HG02870 (cell line): ENCODE measurements around the gene SRRM3.
"Not testable (repeated sequence)": the region's sequence is repeated elsewhere in the genome, so short reads cannot be mapped to it uniquely, and the experiment has no call there.

Experiments used
- ATAC-seq: cut with Tn5 transposase; IDR thresholded peaks from one replicate; pipeline ENCODE4 v1.9.1; 2021; ENCODE audit warnings: mild to moderate bottlenecking, moderate library complexity; ENCODE audit not compliant: unreplicated experiment

SRRM3 gene

DNA sequence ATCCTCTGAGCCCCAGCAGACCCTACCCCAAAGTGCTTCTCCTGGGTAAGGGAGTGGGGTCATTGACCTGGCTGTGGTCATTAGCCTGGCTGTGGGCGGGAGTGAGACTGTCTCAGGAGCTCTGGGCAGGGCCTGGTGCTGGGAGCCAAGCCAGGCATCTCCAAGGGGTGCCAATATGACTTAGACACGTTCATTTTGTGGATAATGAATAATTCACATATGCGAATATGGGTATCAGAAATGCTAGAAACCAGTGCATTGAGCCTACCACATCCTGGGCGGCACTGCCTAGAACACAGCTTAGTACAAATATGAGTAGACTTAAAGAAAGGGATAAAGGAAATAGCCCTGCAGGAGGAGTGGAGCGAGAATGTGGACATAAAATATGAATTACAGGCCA is 14.4 kb upstream of the SRRM3 start:
- ATAC-seq, result no peak

DNA sequence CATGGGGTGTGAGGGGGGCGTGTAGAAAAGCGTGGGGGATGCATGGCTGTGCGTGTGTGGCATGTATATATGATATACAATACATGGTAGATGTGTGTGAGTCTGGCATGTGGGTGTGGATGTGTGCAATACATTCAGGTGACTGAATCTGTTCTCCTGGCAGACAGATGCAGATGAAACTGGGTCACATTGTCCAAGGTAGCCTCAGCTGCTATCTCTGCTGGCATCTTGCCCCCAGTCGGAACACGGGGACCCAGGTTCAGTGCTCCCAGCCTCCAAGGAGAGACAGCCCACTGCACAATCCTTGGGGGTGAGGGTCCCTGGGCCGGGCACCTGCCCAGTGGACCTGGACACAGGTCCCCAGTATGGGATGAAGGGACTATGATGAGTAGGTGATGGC is 12.4 kb upstream of the SRRM3 start:
- no peak for ATAC-seq

DNA sequence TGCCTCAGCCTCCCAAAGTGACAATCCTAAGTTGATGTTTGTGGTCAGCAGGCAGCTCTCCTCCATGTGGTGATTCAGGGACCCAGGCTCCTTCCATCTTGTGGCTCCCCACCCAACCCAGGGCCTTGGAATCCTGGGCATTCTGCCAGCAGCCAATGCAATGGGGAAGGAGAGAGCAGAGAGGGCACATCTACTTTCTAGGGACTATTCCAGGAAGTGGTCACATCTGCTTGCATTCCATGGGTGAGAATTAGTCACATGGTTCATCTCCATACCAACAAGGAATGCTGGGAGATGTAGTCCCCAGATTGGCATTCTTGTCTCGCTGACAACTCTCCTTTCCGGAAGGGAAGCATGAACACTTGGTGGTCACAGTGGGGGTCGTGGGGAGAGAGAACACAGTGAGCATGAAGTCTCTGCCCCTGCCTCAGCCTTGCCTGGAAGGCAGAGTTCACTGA is 9.9 kb upstream of the SRRM3 start:
- ATAC-seq, result no peak

DNA sequence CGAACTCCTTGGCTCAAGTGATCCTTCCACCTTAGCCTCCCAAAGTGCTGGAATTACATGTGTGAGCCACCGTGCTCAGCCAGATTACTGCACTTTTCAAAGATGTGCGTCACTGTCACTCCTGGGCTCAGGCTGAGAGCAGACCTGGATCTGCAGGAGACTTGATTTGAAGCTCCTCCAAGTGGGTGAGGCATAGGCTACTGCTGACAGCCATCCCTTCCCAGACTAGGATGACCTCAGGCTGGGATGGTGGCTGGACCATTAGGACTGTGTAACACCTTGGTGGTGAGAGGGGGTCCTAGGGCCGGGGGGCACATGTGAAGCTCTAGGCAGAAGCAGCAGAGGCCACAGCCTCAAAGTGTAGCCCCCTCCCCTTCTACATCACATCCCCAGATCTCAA is 8.2 kb upstream of the SRRM3 start:
- ATAC-seq, result no peak

DNA sequence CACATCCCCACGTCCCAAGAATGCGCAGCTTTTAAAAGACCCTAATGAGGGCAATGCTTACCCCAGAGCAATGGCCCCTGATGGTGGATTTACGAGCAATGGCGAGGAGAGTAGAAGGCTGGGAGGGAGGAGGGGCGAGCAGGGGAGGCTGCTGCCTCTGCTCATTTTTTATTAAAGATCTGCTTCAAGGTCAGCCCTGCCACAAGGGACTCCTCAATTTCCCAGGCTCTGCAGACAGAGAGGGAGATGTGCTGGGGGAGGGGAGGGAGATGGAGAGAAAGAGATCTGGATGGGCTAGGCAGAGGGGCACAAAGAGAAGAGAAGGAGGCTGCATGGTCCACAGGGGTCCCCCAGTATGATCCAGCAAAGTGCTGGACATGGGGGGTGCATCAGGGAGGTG is 7.8 kb upstream of the SRRM3 start:
- ATAC-seq, result no peak

DNA sequence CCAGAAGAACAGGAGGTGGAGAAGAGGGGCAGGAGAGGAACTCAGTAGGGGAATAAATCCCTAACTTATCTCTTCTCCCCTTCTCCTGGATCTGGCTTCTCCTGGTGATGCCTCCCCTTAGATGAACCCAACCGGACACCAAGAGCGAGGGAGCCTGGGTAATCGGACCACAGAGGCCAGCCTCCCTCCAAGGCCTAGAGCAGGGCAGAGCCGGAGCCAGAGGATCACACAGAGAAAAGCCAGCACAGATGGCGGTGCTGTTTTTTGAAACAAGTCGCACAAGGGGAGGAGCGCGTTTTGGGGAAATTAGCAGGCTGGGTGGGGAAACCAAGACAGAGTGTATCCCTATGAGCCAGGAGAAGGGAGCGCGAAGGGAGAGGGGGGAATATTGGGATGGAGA is 4.9 kb upstream of the SRRM3 start:
- ATAC-seq, result no peak

DNA sequence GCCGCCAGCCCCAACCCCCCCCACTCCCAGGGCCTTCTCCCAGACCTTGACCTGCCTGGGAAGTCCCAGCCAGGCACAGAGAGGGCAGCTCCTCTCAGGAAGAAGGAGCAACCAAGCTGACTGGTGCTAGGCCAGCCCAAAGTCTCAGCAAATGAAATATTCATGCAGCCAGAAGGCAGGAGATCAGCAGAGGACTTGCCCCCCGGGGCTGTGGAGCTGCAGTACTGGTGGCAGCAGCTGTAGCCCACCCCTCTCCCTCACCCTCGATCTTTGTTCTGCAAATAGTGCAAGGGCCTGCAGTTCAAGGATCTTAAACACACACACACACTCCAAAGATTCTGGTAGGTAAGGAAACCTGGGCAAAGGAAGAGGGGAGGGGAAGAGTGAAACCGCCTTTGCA is 3.5 kb upstream of the SRRM3 start:
- ATAC-seq, result no peak

DNA sequence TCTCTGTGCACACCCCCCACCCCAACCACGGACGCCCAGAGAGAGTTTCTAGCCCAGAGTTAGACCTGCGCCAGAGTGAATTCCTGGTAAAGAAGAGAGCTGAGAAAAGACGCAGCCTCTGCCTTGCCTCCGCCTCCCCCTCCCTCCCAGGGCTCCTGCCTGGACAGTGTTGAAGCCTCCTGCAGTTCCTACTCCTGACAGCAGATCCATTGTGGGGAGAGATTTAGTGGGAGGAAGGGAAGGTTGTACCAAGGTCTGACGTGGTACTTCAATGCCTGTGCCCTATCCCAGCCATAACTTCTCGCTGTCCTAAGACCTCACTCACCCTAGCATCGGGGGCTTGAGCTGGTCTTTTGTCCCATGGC is 952 bp downstream of the SRRM3 start:
- ATAC-seq, result no peak

DNA sequence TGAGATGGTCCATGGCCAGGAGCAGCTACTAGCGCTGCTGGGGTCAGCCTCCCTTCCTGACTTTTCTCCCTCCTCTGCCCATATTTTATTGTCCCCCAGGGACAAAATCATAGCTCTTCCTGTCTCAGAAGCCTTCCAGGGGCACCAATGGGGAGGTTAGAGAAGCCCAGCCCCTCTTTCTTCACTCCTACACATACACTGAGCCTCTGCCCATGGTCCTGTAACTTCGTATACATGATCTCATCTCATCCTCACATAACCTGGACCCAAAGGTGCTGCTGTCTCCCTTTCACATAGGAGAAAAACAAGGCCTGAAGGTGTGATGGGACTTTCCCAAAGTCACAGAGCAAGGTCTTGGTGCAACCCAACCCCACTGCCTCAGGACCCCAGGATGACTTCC is 2.5 kb downstream of the SRRM3 start:
- ATAC-seq, result no peak

DNA sequence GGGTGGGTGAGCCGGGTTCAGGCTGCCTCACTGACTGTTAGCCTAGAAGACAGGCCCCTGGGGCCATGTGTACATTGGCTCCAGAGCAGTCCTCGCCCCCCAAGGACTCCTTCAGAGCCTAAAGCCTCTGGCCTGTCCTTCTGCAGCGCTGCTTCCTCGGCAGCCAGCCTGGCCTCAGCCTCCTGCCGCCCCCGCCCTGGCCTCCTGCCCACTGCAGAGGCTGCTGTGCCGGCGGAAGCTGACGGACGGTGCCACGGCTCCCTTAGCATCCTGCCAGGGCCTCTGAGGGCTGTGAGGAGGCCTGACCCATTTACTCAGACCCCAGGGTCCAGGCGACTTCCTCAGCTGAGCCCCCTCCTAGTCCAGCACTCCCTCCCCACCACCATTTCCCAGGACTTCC is 4.9 kb downstream of the SRRM3 start:
- no peak for ATAC-seq

DNA sequence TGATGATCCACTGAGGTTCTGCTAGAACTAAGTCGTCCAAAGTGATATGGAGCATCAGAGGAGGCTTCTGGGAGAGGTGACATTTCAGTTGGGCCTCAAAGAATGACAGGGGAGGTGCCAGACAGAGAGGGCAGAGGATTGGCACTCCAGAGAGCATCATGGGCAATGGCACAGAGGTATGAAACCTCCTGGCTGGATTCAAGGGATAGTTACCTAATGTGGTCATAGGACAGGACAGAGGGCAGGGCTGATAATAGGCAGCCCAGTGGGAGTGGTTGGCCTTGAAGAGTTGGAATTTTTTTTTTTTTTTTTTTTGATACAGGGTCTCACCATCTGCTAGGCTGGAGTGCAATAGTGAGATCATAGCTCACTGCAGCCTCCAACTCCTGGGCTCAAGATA is 7.6 kb downstream of the SRRM3 start:
- no peak for ATAC-seq

DNA sequence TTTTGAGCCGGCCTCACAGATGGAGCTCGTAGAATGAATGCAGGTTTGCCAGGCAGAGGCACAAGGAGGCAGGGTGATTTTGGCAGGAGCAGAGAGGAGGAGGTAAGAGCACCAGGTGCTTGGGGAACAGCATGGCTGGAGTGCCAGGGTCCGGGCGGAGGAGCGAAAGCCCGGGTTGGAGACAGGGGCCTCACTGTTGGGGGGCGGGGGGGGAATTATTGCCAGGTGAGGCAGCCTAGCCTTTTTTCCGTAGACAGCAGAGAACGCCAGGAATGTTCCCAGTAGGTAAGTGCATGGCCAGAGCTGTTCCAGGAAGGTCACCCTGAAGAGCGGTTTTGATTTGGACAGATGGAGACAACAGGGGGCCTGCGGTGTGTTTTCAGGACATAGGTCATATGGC is 9.5 kb downstream of the SRRM3 start:
- ATAC-seq, result no peak

DNA sequence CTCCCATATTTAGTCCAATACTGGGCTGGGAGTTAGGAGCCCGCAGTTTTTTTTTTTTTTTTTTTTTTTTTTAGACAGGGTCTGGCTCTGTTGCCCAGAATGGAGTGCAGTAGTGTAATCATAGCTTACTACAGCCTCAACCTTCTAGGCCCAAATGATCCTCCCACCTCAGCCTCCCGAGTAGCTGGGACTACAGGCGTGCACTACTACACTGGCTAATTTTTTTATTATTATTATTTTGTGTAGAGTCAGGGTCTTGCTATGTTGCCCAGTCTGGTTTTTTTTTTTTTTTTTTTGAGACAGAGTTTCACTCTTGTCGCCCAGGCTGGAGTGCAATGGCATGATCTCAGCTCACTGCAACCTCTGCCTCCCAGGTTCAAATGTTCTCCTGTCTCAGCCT is 13.7 kb downstream of the SRRM3 start:
- ATAC-seq, result not testable (repeated sequence)

DNA sequence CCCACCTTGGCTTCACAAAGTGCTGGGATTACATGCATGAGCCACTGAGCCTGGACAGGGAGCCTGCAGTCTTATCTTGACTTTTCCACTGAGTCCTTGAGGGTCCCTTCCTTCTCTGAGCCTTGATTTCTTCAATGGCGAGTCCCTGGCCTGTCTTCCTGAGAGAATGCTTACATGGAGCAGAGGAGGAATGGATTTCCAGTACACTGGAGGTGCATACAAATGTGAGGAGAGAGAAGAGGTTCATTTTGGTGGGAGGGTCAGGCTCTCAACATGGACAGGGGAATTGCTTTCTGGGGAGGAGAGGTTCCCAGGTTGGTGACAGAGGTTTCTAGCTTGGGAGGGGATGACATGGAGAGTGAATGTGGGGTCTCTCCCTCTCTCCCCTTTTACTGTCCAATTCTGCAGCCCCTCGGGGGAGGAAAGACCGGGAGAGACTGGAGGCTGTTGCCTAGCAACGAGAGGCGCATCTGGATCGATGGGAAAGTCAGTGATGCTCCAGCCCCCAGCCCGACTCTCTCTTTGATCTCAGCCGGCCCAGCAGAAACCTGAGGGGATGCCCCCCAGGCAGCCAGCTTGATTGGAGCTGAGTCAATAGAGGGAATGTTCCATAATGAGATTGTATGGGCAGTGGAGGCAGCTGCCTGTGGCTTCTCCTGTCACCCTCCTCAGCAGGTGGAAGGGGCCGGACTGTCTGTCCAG is 14.8 kb downstream of the SRRM3 start:
- ATAC-seq, result no peak

DNA sequence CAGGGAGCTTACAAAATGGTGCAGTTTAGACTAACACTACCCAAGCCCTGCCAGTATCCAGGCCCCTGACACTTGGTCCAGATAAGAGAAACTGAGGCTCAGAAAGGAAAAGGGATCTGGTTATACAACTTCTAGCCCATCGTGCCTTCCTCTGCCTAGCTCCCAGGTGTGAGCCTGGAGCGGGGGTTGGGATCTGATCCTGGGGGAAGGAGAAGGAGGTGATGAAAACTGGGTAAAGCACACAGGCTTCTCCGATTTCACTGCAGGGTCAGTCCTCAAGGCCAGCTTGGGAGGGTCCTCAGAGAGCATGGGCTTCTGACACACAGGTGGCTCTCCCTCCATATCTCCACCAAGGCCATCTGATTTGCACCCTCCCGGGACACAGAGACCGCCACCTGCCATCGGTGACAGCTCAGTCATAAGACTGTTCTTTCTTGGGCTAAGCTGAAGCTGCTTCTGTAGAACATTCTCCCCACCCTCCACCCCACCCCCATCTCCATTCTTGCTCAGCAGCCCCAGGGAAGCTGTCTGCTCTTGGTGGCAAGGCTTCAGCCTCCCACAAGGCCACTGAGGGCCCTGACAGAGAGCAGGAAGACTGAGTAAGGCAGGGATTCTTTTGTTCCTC is 16.4 kb downstream of the SRRM3 start:
- ATAC-seq, result no peak

DNA sequence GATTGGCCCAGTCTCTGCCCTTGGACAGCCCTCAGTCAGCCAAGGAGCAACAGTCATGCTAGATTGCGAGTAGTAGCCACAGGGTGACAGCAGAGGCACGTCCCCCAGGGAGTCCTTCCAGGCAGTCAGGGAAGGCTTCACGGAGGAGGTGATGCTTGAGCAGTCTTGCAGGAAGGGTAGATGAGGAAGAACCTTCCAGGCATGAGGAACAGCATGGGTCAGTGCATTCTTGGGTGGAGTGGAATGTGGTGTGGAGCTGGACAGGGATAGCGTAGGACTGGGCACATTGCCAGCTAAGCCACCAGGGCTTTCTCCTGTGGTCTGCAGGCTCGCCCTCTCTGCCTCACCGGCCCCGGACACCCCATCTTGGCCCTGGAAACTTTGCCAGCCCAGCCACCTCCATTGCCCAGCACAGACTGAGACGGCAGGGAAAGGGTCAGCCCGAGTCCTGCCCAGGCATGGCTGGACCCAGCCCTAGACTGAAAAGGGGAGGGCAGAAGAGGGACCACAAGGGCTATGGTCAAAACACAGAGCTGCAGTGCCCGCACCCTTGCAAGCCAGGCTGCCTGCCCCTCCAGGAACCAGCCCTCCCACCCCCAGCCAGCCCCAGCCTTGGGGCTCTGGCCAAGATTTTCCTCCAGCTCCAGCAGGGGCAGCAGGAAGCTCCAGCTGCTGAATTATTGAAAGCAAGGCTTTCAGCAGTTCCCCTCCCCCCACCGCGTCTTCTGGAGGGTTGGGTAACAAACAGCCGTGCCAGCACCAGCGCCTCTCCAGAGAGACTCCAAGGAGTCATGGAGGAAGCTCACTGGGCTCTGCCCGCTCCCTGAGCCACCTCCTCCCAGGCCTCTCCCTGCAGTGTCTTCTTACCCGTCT is 18.7 kb downstream of the SRRM3 start:
- no peak for ATAC-seq

DNA sequence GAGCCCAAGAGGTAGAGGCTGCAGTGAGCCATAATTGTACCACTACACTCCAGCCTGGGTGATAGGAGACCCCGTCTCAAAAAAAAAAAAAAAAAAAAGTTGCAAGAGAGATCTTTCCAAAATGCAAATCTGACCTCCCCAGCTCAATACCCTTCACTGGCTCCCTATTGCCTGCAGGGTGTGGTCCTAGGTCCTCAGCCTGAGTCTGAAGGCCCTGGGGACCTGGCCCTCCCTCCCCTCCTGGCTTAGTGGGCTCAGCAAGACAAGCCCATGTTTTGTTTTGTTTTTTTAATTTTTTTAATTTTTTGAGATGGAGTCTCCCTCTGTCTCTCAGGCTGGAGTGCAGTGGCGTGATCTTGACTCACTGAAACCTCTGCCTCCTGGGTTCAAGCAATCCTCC is 20.6 kb downstream of the SRRM3 start:
- no peak for ATAC-seq

DNA sequence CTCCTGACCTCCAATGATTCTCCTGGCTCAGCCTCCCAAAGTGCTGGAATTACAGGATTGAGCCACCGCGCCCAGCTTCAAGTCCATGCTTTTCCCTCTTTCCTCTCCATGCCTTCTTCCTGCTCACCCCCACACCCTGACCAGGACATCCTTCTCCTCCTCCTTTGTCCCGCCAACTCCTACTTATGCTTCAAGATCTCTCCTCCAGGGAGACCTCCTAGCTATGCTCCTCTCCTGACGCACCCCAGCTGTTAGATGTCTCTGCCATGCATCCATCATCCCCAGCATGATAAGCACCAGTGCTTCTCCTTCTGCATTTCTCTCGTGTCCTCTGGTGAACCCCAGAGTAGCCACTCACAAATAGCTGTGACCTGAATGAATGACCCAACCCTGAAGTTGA is 21.1 kb downstream of the SRRM3 start:
- no peak for ATAC-seq

DNA sequence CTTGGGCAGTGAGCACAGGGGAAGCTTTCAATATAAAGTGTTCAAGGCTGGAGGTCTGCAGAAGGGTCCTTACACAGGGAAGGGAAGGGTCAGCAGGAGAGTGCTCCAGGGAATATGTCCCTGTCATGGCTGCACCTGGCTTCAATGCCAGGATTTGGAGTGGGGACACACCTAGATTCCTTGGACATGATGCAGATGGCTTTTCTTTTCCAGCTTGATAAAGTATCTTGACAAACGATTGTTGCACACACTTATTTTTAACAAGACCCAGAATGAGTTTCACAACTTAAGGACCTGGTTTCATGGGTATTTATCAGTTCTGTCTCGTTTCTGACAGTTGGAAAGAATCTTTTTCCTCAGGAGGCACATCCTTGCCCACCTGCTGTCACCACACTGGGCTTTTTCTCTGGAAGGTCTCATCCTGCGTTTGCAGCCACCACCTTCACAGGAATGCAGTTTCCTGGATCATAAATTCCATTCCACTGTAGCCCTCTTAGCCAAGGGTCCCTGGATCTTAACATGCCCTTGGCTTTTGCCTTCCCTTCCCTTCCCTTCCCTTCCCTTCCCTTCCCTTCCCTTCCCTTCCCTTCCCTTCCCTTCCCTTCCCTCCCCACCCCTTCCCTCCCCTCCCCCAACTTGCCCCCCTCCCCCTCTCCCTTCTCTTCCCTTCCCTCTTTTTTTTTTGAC is 21.7 kb downstream of the SRRM3 start:
- ATAC-seq, result no peak

DNA sequence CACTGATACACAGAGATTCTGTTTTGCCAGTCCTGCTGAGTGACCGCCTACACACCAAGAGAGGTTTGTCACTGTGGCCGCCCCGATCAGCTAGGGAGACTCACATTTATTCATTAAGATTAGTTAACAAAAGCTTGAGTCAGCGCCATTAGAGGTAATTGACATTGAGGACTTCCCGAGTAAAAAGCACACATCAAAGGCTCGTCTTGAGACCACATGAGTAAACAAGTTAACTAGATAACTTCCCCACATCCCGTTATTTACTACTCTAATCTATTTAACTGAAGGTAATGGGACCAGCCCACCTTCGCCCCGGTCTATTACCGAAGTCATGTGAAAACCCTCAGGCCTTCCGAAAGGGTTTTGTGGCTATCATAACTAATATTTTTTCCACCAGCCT is 23.0 kb downstream of the SRRM3 start:
- no peak for ATAC-seq

DNA sequence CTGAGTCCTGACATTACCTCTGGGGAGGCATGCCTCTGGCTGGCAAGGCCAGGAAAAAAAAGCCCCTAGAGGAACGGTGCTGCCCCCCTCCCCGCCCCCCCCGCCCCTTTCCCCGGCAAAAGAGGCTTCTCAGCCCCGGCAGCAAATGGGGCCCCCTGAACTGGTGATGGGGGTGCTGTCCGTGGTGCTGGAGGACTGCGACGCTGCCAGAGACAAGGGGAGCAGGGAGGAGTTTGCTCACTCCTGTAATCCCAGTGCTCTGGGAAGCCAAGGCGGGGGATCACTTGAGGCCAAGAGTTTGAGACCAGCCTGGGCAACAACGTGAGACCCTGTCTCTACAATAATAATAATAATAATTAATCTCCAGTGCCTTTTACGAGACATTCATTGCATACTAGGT is 23.7 kb downstream of the SRRM3 start:
- ATAC-seq, result no peak
